H54 (cell line): ENCODE measurements around the gene EFR3B.
"Not testable (repeated sequence)": the region's sequence is repeated elsewhere in the genome, so short reads cannot be mapped to it uniquely, and the experiment has no call there.

Source experiments
- DNase-seq: peaks from one replicate; pipeline ENCODE4 v3.0.0; 2011; ENCODE audit warnings: low spot score, mixed read lengths; ENCODE audit not compliant: insufficient read length
- FAIRE-seq: peaks from 3 replicates; lab custom pipeline; 2011; peaks lifted over from hg19 to GRCh38; lab: Jason Lieb, UNC
- POLR2A ChIP-seq: IDR thresholded peaks from 2 replicates; pipeline ENCODE4 v1.6.1; 2011; ENCODE audit warnings: low read depth, mild to moderate bottlenecking, low read length

The EFR3B gene

GRCh38 chr2:25041928-25042320 is at the start of gene EFR3B:
TSS of gene EFR3B (plus strand) at chr2:25042076. CDS start at chr2:25042313, 237 bp downstream.
- FAIRE-seq, result no peak
- peak; percentile 59; the same call in 1 of the 2 replicates for TF ChIP-seq POLR2A

GRCh38 chr2:24993406-24994145 is 48.3 kb upstream of the EFR3B start:
- FAIRE-seq (no peak), DNase-seq (no peak)
- no peak for TF ChIP-seq POLR2A

More at GRCh38 chr2:25041928-25042320, at the start of gene EFR3B:
- DNase-seq, result peak; percentile 94

GRCh38 chr2:24994146-24994724 is 47.6 kb upstream of the EFR3B start:
- FAIRE-seq (no peak), DNase-seq (no peak)

GRCh38 chr2:24999097-24999496 is 42.8 kb upstream of the EFR3B start:
- not testable (repeated sequence) for FAIRE-seq, DNase-seq

More at GRCh38 chr2:24994146-24994724, 47.6 kb upstream of the EFR3B start:
- no peak for TF ChIP-seq POLR2A

- TF ChIP-seq POLR2A, result no peak
- DNase-seq, result no peak
- FAIRE-seq, result no peak
Observed at GRCh38 chr2:25000036-25000435, 41.8 kb upstream of the EFR3B start.

GRCh38 chr2:25000503-25001324 is 41.2 kb upstream of the EFR3B start:
- FAIRE-seq (peak; percentile 23), DNase-seq (peak; percentile 59)
- no peak for TF ChIP-seq POLR2A

- no peak for DNase-seq
- no peak for FAIRE-seq
- TF ChIP-seq POLR2A, result no peak
Observed at GRCh38 chr2:25001325-25001637, 40.6 kb upstream of the EFR3B start.

- FAIRE-seq, result no peak
- no peak for TF ChIP-seq POLR2A
- DNase-seq, result no peak
Observed at GRCh38 chr2:25002066-25002465, 39.8 kb upstream of the EFR3B start.

GRCh38 chr2:25009954-25010353 is 31.9 kb upstream of the EFR3B start:
- DNase-seq (no peak), FAIRE-seq (no peak)
- TF ChIP-seq POLR2A, result no peak

- not testable (repeated sequence) for FAIRE-seq
Observed at GRCh38 chr2:25011342-25011741, 30.5 kb upstream of the EFR3B start.

GRCh38 chr2:25014631-25015030 is 27.2 kb upstream of the EFR3B start:
- FAIRE-seq (no peak), DNase-seq (no peak)
- TF ChIP-seq POLR2A, result no peak

More at GRCh38 chr2:25011342-25011741, 30.5 kb upstream of the EFR3B start:
- not testable (repeated sequence) for DNase-seq

- DNase-seq (no peak), FAIRE-seq (no peak)
- TF ChIP-seq POLR2A, result no peak
Observed at GRCh38 chr2:25018681-25019080, 23.2 kb upstream of the EFR3B start.

- TF ChIP-seq POLR2A, result no peak
- no peak for DNase-seq
- FAIRE-seq, result no peak
Observed at GRCh38 chr2:25021791-25022362, 20.0 kb upstream of the EFR3B start.

- DNase-seq (no peak), FAIRE-seq (no peak)
- TF ChIP-seq POLR2A, result no peak
Observed at GRCh38 chr2:25023333-25023732, 18.5 kb upstream of the EFR3B start.
